Measurements from ENCODE around the gene NCKAP5. TPM values are rescaled to one million over a fixed set of nuclear protein-coding genes. Genes with fewer than 3 reads are reported as not detected.

Gene NCKAP5
- total and polyA plus RNA-seq, 2 experiments from 2014 or later: 2.2 to 5.5 TPM

- no peak overlapping the region for H3K27ac ChIP-seq
- no peak overlapping the region for H3K4me3 ChIP-seq
- H3K79me2 ChIP-seq: no peaks in the 10 kb centered on the region
- H3K4me1 ChIP-seq (ENCODE audit: insufficient read depth): no peaks in the 10 kb centered on the region
- no peak for TF ChIP-seq EZH2phosphoT487 (IDR thresholded peaks at IDR 0.05; ENCODE audit: low read depth, severe bottlenecking, unreplicated experiment)
- no peak for TF ChIP-seq EZH2 (IDR thresholded peaks at IDR 0.05; ENCODE audit: borderline replicate concordance)
- TF ChIP-seq, protein P1, sequence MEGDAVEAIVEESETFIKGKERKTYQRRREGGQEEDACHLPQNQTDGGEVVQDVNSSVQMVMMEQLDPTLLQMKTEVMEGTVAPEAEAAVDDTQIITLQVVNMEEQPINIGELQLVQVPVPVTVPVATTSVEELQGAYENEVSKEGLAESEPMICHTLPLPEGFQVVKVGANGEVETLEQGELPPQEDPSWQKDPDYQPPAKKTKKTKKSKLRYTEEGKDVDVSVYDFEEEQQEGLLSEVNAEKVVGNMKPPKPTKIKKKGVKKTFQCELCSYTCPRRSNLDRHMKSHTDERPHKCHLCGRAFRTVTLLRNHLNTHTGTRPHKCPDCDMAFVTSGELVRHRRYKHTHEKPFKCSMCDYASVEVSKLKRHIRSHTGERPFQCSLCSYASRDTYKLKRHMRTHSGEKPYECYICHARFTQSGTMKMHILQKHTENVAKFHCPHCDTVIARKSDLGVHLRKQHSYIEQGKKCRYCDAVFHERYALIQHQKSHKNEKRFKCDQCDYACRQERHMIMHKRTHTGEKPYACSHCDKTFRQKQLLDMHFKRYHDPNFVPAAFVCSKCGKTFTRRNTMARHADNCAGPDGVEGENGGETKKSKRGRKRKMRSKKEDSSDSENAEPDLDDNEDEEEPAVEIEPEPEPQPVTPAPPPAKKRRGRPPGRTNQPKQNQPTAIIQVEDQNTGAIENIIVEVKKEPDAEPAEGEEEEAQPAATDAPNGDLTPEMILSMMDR (IDR thresholded peaks at IDR 0.05; ENCODE audit: poor library complexity): no peak
- no peaks in the 10 kb centered on the region for H3K36me3 ChIP-seq (replicated peaks; ENCODE audit: insufficient read depth, low read depth)
- no peaks in the 10 kb centered on the region for H3K9me2 ChIP-seq (replicated peaks; ENCODE audit: insufficient read depth)
- no peak overlapping the region for H3K4me2 ChIP-seq
- H2AFZ ChIP-seq: no peak overlapping the region
- H3K9me3 ChIP-seq (ENCODE audit: low read depth): no peaks in the 10 kb centered on the region
- H3K27me3 ChIP-seq: no peaks in the 10 kb centered on the region
- DNase-seq (ENCODE audit: low spot score): no peak
- H4K20me1 ChIP-seq (ENCODE audit: insufficient read depth, poor library complexity, severe bottlenecking): no peaks in the 10 kb centered on the region
- WGBS (ENCODE audit: low lambda C conversion rate, missing lambda C conversion rate): 72% methylated on average over 5 of the region's 5 CpGs
These were observed 592.8 kb downstream of the NCKAP5 start for GRCh38 chr2:132975193-132976105.

- H3K27ac ChIP-seq: no peak overlapping the region
- 78% methylated on average over 11 of the region's 11 CpGs for WGBS (ENCODE audit: low lambda C conversion rate, missing lambda C conversion rate)
- TF ChIP-seq, protein P1 (IDR thresholded peaks at IDR 0.05; ENCODE audit: poor library complexity): no peak
- TF ChIP-seq EZH2 (IDR thresholded peaks at IDR 0.05; ENCODE audit: borderline replicate concordance) (no peak), EZH2phosphoT487 (IDR thresholded peaks at IDR 0.05; ENCODE audit: low read depth, severe bottlenecking, unreplicated experiment) (no peak)
- no peaks in the 10 kb centered on the region for H3K4me1 ChIP-seq (ENCODE audit: insufficient read depth)
- no peak overlapping the region for H3K4me3 ChIP-seq
- H4K20me1 ChIP-seq (ENCODE audit: insufficient read depth, poor library complexity, severe bottlenecking): no peaks in the 10 kb centered on the region
- no peaks in the 10 kb centered on the region for H3K27me3 ChIP-seq
- H3K9me3 ChIP-seq (ENCODE audit: low read depth): no peaks in the 10 kb centered on the region
- H3K4me2 ChIP-seq: no peak overlapping the region
- no peaks in the 10 kb centered on the region for H3K36me3 ChIP-seq (replicated peaks; ENCODE audit: insufficient read depth, low read depth)
- no peaks in the 10 kb centered on the region for H3K9me2 ChIP-seq (replicated peaks; ENCODE audit: insufficient read depth)
- DNase-seq (ENCODE audit: low spot score): no peak
- no peak overlapping the region for H2AFZ ChIP-seq
- no peaks in the 10 kb centered on the region for H3K79me2 ChIP-seq
These were observed 593.7 kb downstream of the NCKAP5 start for GRCh38 chr2:132974467-132975095.

GRCh38 chr2:132971310-132972061 is 596.8 kb downstream of the NCKAP5 start:
- DNase-seq (ENCODE audit: low spot score): no peak

More at GRCh38 chr2:132971310-132972061, 596.8 kb downstream of the NCKAP5 start:
- H3K79me2 ChIP-seq: no peaks in the 10 kb centered on the region
- no peak overlapping the region for H3K4me2 ChIP-seq
- TF ChIP-seq EZH2 (IDR thresholded peaks at IDR 0.05; ENCODE audit: borderline replicate concordance) (no peak), EZH2phosphoT487 (IDR thresholded peaks at IDR 0.05; ENCODE audit: low read depth, severe bottlenecking, unreplicated experiment) (no peak)
- TF ChIP-seq, protein P1 (IDR thresholded peaks at IDR 0.05; ENCODE audit: poor library complexity): no peak
- 80% methylated on average over 7 of the region's 7 CpGs for WGBS (ENCODE audit: low lambda C conversion rate, missing lambda C conversion rate)
- no peak overlapping the region for H2AFZ ChIP-seq
- H3K4me3 ChIP-seq: no peak overlapping the region
- H4K20me1 ChIP-seq (ENCODE audit: insufficient read depth, poor library complexity, severe bottlenecking): no peaks in the 10 kb centered on the region
- H3K27ac ChIP-seq: no peak overlapping the region
- no peaks in the 10 kb centered on the region for H3K9me2 ChIP-seq (replicated peaks; ENCODE audit: insufficient read depth)
- H3K9me3 ChIP-seq (ENCODE audit: low read depth): no peaks in the 10 kb centered on the region
- H3K4me1 ChIP-seq (ENCODE audit: insufficient read depth): no peaks in the 10 kb centered on the region
- H3K27me3 ChIP-seq: no peaks in the 10 kb centered on the region
- H3K36me3 ChIP-seq (replicated peaks; ENCODE audit: insufficient read depth, low read depth): no peaks in the 10 kb centered on the region
